ENCODE measurements around the gene ID2. TPM values are rescaled to one million over a fixed set of nuclear protein-coding genes. Genes with fewer than 3 reads are reported as not detected.

ID2 gene
- total RNA-seq, 1 experiment from 2014 or later, result 112 TPM

GRCh38 chr2:8650256-8650655, 31.6 kb upstream of the ID2 start:
- RAD21 ChIA-PET (ENCODE audit: low non-redundant PET in 1 of 2, low total read pairs in 2 of 2, uncharacterized antibody in 2 of 2, unreplicated experiment in 2 of 2), result no interaction called here
- DNase-seq (ENCODE audit: low read depth, low spot score) (no peak), ATAC-seq (no peak)
- H3K36me3 ChIP-seq (ENCODE audit: control insufficient read depth in 1 of 2, insufficient read depth in 2 of 2, low read length in 2 of 2), result no peaks in the 10 kb centered on the region
- H3K9me2 ChIP-seq (ENCODE audit: insufficient read depth), result no peaks in the 10 kb centered on the region
- H2AFZ ChIP-seq (ENCODE audit: low read depth, low read length, poor library complexity, severe bottlenecking), result no peak overlapping the region
- no peak for TF ChIP-seq EGR1 (IDR thresholded peaks at IDR 0.05; ENCODE audit: low read depth)
- TF ChIP-seq RAD21 (IDR thresholded peaks at IDR 0.05; ENCODE audit: low read depth), result no peak
- no peak for TF ChIP-seq SP1 (IDR thresholded peaks at IDR 0.05; ENCODE audit: low read depth)
- no peak for TF ChIP-seq CBX3 (IDR thresholded peaks at IDR 0.05; ENCODE audit: low read depth)
- no peak for TF ChIP-seq REST (IDR thresholded peaks at IDR 0.05; ENCODE audit: low read depth)
- no peak for TF ChIP-seq ZNF274 (IDR thresholded peaks at IDR 0.05; ENCODE audit: low read depth, low read length)
- no peak for TF ChIP-seq SRF (IDR thresholded peaks at IDR 0.05; ENCODE audit: low read depth)
- TF ChIP-seq EZH2phosphoT487 (IDR thresholded peaks at IDR 0.05; ENCODE audit: borderline replicate concordance), result no peak
- no peak for TF ChIP-seq ZFX (IDR thresholded peaks at IDR 0.05)
- no peak for TF ChIP-seq MAX (IDR thresholded peaks at IDR 0.05)
- TF ChIP-seq POLR2A (IDR thresholded peaks at IDR 0.05; ENCODE audit: borderline replicate concordance, extremely low read depth, insufficient read depth, insufficient read length), result no peak
- no peak for TF ChIP-seq SIN3A (IDR thresholded peaks at IDR 0.05; ENCODE audit: low read depth)
- TF ChIP-seq POLR2AphosphoS5 (IDR thresholded peaks at IDR 0.05; ENCODE audit: low read depth, low read length), result no peak
- no peak for TF ChIP-seq CEBPB (IDR thresholded peaks at IDR 0.05; ENCODE audit: low read depth)
- no peak for TF ChIP-seq ATF3 (IDR thresholded peaks at IDR 0.05)
- TF ChIP-seq FOSL1 (IDR thresholded peaks at IDR 0.05; ENCODE audit: low read depth), result no peak
- TF ChIP-seq TCF7L2 (IDR thresholded peaks at IDR 0.05; ENCODE audit: borderline replicate concordance, extremely low read depth, insufficient read depth, insufficient read length), result no peak
- H3K4me3 ChIP-seq (replicated peaks in 1 of 2; ENCODE audit: low read depth in 1 of 2, low read length in 2 of 2), result no peak overlapping the region
- no peaks in the 10 kb centered on the region for H3K27me3 ChIP-seq (ENCODE audit: insufficient read depth, low read length)
- no peaks in the 10 kb centered on the region for H3K79me2 ChIP-seq (ENCODE audit: insufficient read depth, low read length)
- no peak overlapping the region for H3K4me2 ChIP-seq (ENCODE audit: low read length)
- CTCF ChIA-PET, result no interaction called here
- BruUV-seq (replicated peaks), result no TSS peak
- H3K27ac ChIP-seq (ENCODE audit: low read depth, low read length), result no peak overlapping the region
- no peaks in the 10 kb centered on the region for H3K9me3 ChIP-seq (ENCODE audit: control insufficient read depth in 1 of 2, insufficient read depth in 1 of 2, low read depth in 1 of 2, low read length in 2 of 2)
- peaks cover 2 to 6% of the 10 kb centered on the region in 2 experiments; a peak in 2 of 4 replicates for H3K4me1 ChIP-seq (ENCODE audit: control insufficient read depth in 1 of 2, insufficient read depth in 2 of 2, low read length in 2 of 2)
- intact Hi-C loops (cut with micrococcal nuclease), result no loop called here
- H3K9ac ChIP-seq (ENCODE audit: low read length), result no peak overlapping the region
- H4K20me1 ChIP-seq (ENCODE audit: insufficient read depth), result no peaks in the 10 kb centered on the region
- POLR2A ChIA-PET, result no interaction called here
